GM12891 (cell line): Measurements from ENCODE around the gene LENG8.

Source experiments
- POLR2A ChIP-seq: IDR thresholded peaks from 2 replicates; pipeline ENCODE4 v1.6.1; 2011; ENCODE audit warnings: low read depth, low read length, control low read depth
- POLR2AphosphoS5 ChIP-seq: IDR thresholded peaks from 2 replicates; pipeline ENCODE4 v1.6.1; 2011; ENCODE audit warnings: low read depth, low read length, control low read depth
- POU2F2 ChIP-seq: IDR thresholded peaks from 2 replicates; pipeline ENCODE4 v1.6.1; 2011; ENCODE audit warnings: low read depth, mild to moderate bottlenecking, control low read depth, low read length, moderate library complexity
- TAF1 ChIP-seq: IDR thresholded peaks from 2 replicates; pipeline ENCODE4 v1.6.1; 2011; ENCODE audit warnings: low read depth, low read length, control low read depth

DNA sequence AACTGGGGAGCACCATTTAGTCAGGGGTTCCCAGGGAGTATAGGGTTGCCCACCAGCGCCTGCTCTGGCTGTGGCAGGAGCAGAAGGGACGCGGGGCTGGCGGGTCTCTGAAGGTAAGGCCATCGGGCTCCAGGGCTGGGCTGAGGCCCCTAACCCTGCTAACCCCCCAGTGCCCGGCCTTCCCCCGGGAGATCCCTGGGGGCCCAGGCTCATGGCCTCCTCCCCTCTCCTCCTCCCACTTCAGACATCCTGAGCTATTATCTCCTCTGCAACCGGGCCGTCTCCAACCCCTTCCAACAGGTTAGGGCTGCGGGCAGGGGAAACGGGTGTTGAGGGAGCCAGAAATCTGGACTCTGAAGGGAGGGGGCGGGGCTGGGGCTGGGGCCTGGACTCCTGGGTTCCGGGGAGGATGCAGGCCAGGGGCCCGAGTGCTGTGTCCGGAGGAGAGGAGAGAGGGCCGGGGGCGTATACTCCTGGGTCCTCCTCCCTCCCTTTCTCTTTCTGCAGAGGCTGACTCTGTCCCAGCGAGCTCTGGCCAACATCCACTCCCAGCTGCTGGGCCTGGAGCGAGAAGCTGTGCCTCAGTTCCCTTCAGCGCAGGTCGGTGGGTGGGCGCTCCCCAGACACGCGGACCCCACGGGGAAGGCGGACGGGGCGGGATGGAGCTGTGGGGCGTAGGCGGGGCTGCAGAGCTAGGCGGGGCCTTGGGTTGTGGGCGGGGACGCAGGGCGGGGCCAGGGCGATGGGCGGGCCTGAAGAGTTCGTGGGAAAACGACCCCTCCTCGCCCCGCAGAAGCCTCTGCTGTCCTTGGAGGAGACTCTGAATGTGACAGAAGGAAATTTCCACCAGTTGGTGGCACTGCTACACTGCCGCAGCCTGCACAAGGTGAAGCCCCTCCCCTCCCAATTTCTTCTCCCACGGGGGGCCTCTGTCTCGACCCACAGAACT lies 18.4 kb upstream of the LENG8 start:
- no peak for TF ChIP-seq POLR2A
- TF ChIP-seq POLR2AphosphoS5 = no peak
- no peak for TF ChIP-seq TAF1
- TF ChIP-seq POU2F2 = no peak
